OCI-LY7 (cell line): ENCODE measurements around the gene NFE2L1.

Experiments
- CTCF ChIP-seq: fragments of 200-600 bp; sonication (generic); conservative IDR thresholded peaks from 2 replicates; pipeline ENCODE4 v1.5.1; 2014; ENCODE audit warnings: mild to moderate bottlenecking, antibody characterized with exemption, low read length, moderate library complexity, mixed read lengths
- EZH2phosphoT487 ChIP-seq: fragments of 200-600 bp; sonication (generic); IDR thresholded peaks from 2 replicates; pipeline ENCODE4 v1.6.1; 2018; ENCODE audit warnings: low read depth, borderline replicate concordance, mild to moderate bottlenecking, mixed run types, antibody characterized with exemption, low read length, moderate library complexity, mixed read lengths

GRCh38 chr17:48047741-48048383 is at the start of gene NFE2L1:
- TF ChIP-seq CTCF (no peak), EZH2phosphoT487 (no peak)
